ENCODE measurements around the gene CSNK1D. TPM values are rescaled to one million over a fixed set of nuclear protein-coding genes. Genes with fewer than 3 reads are reported as not detected.

Gene CSNK1D
- total and polyA plus RNA-seq, 10 of the 15 experiments (the other 5 are each of a cell fraction or from before 2014, with no cell fraction given): 5.7 to 105 (median 58.1) TPM

DNA sequence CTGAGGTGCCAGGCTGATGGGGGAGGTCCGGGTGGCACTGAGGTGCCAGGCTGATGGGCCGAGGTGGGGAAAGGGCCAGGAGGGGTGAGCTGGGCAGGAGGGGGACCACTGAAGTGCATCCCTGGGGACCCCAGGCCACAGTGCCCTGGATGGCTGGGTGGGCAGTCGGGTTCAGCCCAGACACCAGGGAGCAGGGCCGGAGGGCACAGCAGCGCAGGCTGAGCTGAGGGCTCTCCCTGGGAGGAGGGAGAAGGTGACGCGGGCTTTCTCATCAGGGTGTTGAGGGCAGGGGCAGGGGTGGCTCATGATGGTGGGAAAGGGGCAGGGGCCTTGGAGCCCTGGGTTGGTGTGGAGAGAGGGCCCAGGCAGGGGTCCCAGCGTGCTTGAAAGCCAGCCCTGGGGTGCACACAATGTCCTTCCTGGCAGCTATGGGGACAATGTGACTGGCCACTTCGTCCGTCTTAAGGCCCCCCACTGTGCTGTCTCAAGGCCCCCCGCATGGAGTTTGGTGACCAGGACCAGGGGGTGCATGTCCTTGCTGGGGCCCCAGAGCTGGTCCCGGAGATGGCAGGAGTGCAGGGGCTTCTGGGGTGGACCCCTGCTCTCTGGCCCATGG is 27.9 kb upstream of the CSNK1D start (continued):
- TF ChIP-seq, protein P1, sequence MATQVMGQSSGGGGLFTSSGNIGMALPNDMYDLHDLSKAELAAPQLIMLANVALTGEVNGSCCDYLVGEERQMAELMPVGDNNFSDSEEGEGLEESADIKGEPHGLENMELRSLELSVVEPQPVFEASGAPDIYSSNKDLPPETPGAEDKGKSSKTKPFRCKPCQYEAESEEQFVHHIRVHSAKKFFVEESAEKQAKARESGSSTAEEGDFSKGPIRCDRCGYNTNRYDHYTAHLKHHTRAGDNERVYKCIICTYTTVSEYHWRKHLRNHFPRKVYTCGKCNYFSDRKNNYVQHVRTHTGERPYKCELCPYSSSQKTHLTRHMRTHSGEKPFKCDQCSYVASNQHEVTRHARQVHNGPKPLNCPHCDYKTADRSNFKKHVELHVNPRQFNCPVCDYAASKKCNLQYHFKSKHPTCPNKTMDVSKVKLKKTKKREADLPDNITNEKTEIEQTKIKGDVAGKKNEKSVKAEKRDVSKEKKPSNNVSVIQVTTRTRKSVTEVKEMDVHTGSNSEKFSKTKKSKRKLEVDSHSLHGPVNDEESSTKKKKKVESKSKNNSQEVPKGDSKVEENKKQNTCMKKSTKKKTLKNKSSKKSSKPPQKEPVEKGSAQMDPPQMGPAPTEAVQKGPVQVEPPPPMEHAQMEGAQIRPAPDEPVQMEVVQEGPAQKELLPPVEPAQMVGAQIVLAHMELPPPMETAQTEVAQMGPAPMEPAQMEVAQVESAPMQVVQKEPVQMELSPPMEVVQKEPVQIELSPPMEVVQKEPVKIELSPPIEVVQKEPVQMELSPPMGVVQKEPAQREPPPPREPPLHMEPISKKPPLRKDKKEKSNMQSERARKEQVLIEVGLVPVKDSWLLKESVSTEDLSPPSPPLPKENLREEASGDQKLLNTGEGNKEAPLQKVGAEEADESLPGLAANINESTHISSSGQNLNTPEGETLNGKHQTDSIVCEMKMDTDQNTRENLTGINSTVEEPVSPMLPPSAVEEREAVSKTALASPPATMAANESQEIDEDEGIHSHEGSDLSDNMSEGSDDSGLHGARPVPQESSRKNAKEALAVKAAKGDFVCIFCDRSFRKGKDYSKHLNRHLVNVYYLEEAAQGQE (IDR thresholded peaks at IDR 0.05; ENCODE audit: low read depth, low read length): no peak
- TF ChIP-seq, protein P2, sequence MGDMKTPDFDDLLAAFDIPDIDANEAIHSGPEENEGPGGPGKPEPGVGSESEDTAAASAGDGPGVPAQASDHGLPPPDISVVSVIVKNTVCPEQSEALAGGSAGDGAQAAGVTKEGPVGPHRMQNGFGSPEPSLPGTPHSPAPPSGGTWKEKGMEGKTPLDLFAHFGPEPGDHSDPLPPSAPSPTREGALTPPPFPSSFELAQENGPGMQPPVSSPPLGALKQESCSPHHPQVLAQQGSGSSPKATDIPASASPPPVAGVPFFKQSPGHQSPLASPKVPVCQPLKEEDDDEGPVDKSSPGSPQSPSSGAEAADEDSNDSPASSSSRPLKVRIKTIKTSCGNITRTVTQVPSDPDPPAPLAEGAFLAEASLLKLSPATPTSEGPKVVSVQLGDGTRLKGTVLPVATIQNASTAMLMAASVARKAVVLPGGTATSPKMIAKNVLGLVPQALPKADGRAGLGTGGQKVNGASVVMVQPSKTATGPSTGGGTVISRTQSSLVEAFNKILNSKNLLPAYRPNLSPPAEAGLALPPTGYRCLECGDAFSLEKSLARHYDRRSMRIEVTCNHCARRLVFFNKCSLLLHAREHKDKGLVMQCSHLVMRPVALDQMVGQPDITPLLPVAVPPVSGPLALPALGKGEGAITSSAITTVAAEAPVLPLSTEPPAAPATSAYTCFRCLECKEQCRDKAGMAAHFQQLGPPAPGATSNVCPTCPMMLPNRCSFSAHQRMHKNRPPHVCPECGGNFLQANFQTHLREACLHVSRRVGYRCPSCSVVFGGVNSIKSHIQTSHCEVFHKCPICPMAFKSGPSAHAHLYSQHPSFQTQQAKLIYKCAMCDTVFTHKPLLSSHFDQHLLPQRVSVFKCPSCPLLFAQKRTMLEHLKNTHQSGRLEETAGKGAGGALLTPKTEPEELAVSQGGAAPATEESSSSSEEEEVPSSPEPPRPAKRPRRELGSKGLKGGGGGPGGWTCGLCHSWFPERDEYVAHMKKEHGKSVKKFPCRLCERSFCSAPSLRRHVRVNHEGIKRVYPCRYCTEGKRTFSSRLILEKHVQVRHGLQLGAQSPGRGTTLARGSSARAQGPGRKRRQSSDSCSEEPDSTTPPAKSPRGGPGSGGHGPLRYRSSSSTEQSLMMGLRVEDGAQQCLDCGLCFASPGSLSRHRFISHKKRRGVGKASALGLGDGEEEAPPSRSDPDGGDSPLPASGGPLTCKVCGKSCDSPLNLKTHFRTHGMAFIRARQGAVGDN (IDR thresholded peaks at IDR 0.05): no peak
- TF ChIP-seq ZSCAN29 (IDR thresholded peaks at IDR 0.05) (peak; percentile 76), PML (IDR thresholded peaks at IDR 0.05; ENCODE audit: low read length) (no peak), MLLT1 (IDR thresholded peaks at IDR 0.05) (peak; percentile 63), E2F4 (IDR thresholded peaks at IDR 0.05; ENCODE audit: low read depth, low read length) (no peak), ZNF24 (IDR thresholded peaks at IDR 0.05) (no peak), ASH2L (IDR thresholded peaks at IDR 0.05; ENCODE audit: borderline replicate concordance, low read depth) (no peak), ZBED1 (IDR thresholded peaks at IDR 0.05; ENCODE audit: borderline replicate concordance) (no peak), TAF1 (IDR thresholded peaks at IDR 0.05; ENCODE audit: borderline replicate concordance, low read depth, low read length) (no peak), LARP7 (IDR thresholded peaks at IDR 0.05) (0 out of 2 replicates have a peak, but pooled peaks have one; percentile 22), BCL11A (IDR thresholded peaks at IDR 0.05; ENCODE audit: low read depth, low read length) (no peak), ETV6 (conservative IDR thresholded peaks at IDR 0.05 in 1 of 2, IDR thresholded peaks at IDR 0.05 in 1 of 2; ENCODE audit: borderline replicate concordance in 1 of 2, low read depth in 1 of 2) (0 out of 4 replicates have a peak, but pooled peaks of 1 of the 2 experiments have one; percentile 8), HDGF (IDR thresholded peaks at IDR 0.05) (0 out of 2 replicates have a peak, but pooled peaks have one; percentile 63), PAX5 (IDR thresholded peaks at IDR 0.05; ENCODE audit: borderline replicate concordance, low read depth, low read length) (no peak), TARDBP (IDR thresholded peaks at IDR 0.05; ENCODE audit: borderline replicate concordance) (no peak)
- TF ChIP-seq, protein P3, sequence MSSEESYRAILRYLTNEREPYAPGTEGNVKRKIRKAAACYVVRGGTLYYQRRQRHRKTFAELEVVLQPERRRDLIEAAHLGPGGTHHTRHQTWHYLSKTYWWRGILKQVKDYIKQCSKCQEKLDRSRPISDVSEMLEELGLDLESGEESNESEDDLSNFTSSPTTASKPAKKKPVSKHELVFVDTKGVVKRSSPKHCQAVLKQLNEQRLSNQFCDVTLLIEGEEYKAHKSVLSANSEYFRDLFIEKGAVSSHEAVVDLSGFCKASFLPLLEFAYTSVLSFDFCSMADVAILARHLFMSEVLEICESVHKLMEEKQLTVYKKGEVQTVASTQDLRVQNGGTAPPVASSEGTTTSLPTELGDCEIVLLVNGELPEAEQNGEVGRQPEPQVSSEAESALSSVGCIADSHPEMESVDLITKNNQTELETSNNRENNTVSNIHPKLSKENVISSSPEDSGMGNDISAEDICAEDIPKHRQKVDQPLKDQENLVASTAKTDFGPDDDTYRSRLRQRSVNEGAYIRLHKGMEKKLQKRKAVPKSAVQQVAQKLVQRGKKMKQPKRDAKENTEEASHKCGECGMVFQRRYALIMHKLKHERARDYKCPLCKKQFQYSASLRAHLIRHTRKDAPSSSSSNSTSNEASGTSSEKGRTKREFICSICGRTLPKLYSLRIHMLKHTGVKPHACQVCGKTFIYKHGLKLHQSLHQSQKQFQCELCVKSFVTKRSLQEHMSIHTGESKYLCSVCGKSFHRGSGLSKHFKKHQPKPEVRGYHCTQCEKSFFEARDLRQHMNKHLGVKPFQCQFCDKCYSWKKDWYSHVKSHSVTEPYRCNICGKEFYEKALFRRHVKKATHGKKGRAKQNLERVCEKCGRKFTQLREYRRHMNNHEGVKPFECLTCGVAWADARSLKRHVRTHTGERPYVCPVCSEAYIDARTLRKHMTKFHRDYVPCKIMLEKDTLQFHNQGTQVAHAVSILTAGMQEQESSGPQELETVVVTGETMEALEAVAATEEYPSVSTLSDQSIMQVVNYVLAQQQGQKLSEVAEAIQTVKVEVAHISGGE (CRISPR knock-in tag; IDR thresholded peaks at IDR 0.05): no peak

Data from GM12878 (cell line).